ENCODE results near the gene AGTR2.
"Not testable (repeated sequence)": the region's sequence is repeated elsewhere in the genome, so short reads cannot be mapped to it uniquely, and the experiment has no call there.

Gene AGTR2, protein sequence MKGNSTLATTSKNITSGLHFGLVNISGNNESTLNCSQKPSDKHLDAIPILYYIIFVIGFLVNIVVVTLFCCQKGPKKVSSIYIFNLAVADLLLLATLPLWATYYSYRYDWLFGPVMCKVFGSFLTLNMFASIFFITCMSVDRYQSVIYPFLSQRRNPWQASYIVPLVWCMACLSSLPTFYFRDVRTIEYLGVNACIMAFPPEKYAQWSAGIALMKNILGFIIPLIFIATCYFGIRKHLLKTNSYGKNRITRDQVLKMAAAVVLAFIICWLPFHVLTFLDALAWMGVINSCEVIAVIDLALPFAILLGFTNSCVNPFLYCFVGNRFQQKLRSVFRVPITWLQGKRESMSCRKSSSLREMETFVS

GRCh38 chrX:116170511-116170910 lies at the start of gene AGTR2:
Gene AGTR2 (plus strand): TSS chrX:116170744. CDS start chrX:116172281, 1,537 bp downstream.
- DNase-seq = no peak

DNA sequence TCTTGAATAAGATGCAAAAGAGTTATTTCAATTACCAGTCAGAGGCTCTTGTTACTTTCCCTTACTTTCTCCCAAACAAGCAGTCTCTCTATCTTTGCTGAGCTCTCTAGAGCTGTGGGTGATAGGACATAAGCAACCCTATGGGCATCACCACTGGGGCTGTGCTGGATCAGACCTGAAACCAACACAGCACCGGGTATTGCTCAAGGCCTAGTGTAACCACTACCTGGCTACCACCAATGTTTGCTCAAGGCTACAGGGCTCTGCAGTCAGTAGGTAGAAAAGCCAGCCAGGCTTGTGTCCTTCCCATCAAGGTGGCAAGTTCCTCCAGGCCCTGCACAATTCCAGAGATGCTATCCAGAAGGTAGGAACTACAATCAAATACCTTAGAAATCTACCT lies 35.3 kb upstream of the AGTR2 start:
- no peak for DNase-seq

- DNase-seq = not testable (repeated sequence)
Observed at GRCh38 chrX:116141270-116141669, 29.3 kb upstream of the AGTR2 start.

GRCh38 chrX:116142976-116143375 lies 27.6 kb upstream of the AGTR2 start:
- no peak for DNase-seq

GRCh38 chrX:116172976-116173375 lies 2.4 kb downstream of the AGTR2 start:
- no peak for DNase-seq

DNA sequence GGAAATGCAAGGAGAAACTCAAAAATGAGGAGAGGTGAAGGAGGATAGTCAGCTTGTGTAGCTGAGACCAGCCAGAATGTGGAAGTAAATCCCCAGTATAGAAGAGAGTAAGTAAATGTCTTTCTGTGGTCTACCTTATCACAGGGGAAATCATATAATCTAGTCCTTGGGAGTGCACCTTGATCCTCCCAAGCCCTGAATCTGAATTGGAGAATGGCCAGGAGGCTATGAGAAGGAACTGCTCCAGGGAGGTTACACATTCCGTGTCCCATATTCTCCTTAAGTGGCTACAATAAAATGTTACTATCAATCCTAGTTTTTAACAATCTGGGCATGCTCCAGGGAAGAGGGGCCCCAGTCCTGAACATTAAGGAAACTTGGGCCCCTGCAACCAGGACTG lies 10.8 kb downstream of the AGTR2 start:
- no peak for DNase-seq

DNA sequence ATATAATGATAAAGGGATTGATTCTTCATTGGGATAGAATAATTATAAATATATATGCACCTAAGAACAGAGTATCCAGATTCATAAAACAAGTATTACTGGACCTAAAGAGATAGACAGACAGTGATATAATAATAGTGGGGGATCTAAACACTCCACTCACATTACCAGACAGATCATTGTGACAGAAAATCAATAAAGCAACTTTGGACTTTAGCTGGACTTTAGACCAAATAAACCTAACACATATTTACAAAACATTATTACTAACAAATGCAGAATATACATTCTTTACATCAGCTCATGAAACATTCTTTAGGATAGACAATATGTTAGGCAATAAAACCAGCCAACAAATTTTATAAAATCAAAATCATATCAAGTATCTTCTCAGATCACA lies 14.6 kb downstream of the AGTR2 start:
- DNase-seq = no peak

GRCh38 chrX:116194649-116195048 lies 24.1 kb downstream of the AGTR2 start:
- DNase-seq = no peak

DNA sequence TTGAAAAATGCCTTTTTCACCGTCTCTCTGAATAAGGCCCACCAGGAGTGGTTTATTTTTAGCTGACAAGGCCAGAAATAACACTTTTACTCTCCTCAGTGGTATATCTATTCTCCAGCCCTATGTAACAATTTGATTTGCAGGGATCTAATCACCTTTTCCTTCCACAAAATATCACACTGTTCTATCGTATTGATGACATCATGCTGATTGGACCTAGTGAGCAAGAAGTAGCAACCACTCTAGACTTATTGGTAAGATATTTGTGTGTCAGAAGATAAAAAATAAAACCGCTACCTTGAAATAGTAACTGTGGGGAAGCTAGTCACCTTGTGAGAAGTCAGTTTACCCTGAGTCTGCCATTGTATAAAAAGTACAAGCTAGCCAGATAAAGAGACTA lies 27.7 kb downstream of the AGTR2 start:
- DNase-seq = no peak

GRCh38 chrX:116198810-116199209 lies 28.3 kb downstream of the AGTR2 start:
- no peak for DNase-seq

DNA sequence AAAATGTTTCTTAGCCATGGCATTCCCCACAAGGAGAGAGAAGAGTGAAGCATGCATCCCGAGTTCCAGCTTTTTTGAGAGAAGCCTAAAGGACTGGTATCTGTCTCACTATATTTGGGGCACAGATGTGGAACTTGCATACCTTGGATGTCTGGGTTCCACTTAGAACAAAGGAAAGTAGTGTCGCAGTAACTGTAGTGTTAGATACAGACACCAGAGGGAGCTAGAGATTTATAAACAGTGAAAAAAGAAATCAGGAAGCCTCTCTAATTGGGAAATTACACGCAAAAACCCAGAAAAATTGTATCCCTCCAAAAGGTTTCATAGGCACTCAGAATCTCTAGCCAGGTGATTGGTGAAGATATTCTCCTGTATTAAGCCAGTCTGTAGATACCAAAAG lies 34.4 kb downstream of the AGTR2 start:
- peak; percentile 48 to 54 for DNase-seq

- DNase-seq = no peak
Observed at GRCh38 chrX:116213262-116213661, 42.7 kb downstream of the AGTR2 start.

DNA sequence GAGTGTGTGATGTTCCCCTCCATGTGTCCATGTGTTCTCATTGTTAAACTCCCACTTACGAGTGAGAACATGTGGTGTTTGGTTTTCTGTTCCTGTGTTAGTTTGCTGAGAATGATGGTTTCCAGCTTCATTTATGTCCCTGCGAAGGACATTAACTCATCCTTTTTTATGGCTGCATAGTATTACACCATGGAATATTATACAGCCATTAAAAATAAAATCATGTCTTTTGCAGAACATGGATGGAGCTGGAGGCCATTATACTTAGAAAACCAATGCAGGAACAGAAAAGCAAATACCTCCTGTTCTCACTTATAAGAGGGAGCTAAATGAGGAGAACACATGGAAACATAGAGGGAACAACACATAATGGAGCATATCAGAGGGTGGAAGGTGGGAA lies 46.5 kb downstream of the AGTR2 start:
- DNase-seq = not testable (repeated sequence)

Measured in NCI-H2081 (cell line).